NCI-H1092 treated with DMSO at 0.1 percent for 48 hours (cell line): ENCODE measurements around the gene SYNDIG1.

Source experiments
- DNase-seq: peaks from one replicate; lab custom pipeline; 2025; lab: John Stamatoyannopoulos, UW

The SYNDIG1 gene

DNA sequence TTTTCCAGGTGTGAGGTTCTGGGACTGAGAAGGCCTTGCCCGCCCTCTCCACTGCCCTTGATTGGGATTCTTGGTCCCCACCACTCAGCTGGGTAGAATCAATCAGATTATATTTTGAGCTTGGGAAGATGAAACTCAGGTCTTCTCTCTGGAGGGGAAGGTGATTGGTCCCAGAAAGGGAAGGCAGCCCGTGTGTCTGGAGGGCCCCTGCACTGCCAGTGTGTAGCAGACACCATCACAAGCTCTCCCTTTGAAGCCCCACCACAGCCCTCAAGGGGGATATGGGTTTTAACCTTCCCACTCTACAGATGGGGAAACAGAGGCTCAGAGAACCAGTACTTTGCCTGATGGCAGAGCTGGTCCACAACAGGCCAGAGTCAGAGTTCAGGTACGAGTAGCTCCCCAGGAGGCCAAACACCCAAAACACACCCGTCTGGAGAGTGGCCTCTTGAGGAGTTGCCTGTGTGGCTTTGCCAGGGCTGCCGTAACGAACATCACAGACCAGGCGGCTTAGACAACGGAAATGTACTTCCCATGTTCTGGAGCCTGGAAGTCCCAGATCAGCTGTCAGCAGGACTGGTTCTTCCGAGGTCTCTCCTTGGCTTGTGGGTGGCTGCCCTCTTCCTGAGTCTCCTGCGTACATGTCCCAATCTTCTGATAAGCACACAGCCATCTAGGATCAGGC, 205.6 kb downstream of the SYNDIG1 start:
- DNase-seq, result no peak

DNA sequence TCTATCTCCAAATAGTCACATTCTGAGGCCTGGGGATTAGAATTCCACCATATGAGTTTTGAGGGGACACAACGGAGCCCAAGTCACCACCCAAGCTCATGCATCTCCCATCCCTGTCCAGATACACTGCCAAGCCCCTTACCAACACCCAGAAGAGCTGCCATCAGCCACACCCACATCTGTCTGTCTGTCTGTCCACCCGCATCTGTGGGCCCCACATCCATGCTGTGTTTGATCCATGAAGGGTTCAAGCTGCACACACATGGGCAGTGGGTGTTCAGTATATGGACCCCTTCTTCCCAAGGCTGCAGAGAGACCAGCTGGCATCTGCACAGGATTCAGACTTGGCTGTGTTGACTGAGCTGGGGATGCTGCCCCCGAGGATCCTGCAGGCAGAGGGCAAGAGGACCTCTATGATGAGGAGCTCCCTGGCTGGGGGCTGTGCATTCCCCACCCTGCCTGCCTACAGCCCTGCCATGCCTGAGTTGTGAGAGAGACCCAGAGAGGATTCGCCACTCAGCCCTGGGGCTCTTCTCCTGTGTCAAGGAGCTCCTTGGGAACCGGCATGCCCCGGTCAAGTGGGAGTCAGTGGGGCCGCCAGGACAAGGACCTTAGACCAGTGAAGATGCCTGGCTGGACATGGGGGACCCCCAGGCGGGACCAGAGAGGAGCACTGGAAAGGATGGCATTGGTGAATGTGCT, 206.4 kb downstream of the SYNDIG1 start:
- DNase-seq, result no peak

DNA sequence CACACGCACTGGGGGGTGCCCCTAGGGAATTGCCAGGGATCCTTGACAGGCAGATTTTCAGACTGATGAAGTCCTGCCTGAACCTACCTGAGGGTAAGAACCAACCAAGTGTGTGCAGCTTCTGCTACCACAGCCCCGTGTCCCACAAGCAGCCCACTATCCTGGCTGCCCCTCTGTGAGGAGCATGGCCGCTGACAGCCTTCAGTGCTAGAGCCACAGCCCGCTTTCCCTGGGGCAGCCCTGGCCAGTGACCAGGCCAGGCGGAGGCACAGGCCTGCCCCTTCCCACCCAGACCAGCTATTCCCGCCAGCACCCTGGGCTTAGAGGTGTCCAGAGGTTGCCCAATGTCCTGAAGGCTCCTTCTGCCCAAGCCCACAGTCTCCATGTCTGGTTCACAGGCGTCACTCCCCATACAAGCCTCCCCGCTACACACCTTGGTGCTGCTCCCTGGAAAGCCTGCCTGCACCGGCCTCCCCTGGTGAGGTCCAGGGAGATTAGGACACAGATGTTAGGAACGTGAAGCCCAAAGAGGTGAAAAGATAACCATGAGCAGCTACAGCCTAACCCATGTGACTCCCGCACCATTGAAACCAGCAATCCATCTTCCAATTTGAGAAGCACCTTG, 207.0 kb downstream of the SYNDIG1 start:
- no peak for DNase-seq

DNA sequence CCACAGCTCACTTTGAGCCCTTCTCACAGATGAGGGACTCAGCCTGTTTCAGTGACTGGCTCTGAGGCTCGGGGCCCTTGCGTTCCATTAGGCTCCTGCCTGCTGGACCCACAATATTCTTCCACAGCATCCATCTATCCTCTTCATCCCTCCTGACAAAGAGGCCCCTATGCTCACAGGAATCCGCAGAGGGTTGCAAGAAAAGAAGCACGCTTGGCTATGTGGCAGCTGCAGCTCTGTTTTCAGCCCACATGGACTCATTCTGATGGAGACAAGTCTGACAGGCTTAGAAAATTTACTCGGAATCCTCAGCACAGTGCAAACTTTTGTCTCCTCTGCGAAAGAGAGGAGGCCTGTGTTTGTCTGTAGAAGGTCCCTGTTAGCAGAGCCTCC, 207.5 kb downstream of the SYNDIG1 start:
- no peak for DNase-seq

DNA sequence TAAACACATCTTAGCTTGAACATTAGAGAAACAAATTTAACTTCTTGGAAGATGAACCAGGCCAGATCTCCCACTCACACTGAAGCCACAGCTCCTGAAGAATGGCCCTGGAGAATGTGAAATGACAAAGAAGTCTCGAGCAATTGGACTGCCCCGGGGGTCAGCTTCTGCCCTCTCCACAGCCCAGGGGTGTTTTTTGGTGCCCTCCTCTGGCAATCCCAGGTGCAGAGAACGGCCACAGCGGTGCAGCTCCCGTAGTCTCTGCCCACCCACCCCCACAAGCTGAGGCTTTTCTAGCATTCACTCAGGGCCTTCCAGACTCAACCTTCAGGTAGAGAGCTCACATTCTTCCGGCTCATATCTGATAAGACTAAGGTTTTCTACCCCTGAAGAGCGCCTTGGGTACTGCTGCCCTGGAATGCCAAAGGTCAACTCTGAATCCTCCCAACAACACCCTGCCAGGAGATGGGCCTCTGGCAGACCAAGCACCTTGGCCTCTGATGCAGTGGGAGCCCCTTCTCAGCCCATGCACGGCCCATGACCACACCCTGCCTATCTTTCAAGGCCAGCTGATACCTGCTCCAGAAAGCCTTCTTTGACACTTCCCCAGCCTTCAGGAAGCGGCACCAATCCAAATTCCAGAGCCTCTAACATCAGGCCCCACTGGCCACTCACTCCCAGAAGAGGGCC, 208.3 kb downstream of the SYNDIG1 start:
- DNase-seq, result no peak

DNA sequence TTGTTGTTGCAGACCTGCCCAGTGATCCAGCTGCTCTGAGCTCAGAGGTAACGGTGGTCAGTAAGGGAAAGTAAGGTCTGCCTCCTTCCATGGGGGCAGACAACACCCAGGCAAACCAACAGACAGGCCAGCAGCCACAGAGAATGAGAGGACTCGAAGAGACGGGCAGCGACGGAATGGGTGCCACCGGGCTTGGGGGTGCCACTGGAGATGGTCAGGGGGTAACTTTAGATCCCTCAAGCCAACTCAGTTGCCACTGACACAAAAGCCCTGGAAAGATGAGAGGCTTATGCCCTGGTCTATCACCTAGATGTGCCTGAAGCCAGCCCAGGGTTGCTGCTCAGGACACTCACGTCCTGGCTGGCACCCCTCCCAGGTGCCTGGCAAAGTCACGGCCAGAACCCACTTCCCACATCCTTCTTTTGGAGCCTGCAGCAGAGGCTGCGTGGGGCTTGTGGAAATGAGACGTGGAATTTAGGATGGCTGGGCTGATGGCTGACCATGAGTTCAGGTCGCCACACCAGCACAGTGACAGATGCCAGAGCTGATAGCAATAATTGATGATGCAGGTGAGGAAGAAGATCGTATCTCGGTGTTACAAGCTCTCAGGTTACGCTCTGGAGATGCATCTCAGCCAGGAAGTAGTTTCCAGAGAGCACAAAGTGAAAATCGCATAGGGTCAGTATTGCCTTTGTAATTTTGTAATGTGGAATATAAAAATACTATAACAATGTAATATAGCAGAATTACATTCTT, 209.1 kb downstream of the SYNDIG1 start:
- no peak for DNase-seq

DNA sequence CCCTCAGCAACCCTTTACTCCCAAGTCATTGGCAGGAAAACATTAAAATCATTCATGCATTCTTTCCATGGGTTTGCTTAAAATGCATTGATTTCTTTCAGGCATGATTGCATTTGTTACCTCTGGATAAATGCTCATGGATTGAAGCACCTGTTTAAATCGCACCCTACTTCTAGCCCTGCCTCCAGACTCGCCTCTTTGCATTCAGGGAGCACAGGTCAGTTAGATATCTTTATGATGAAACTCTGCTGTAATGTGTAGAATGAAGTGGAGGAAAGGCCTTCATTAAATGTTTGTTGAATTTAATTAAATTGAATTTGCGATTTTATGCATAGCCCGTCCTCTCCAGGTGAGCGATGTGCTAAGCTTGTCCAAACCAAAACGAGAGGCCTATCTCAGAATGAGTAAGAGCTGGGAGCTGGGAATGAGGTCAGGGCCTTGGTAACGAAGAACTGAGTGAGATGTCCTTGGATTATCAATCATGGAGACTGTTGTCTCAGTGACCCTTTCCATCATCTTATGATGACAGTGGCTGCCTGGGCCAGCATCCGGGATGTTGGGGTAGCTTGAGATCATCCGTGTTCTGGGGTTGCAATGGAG, 210.1 kb downstream of the SYNDIG1 start:
- DNase-seq, result no peak

DNA sequence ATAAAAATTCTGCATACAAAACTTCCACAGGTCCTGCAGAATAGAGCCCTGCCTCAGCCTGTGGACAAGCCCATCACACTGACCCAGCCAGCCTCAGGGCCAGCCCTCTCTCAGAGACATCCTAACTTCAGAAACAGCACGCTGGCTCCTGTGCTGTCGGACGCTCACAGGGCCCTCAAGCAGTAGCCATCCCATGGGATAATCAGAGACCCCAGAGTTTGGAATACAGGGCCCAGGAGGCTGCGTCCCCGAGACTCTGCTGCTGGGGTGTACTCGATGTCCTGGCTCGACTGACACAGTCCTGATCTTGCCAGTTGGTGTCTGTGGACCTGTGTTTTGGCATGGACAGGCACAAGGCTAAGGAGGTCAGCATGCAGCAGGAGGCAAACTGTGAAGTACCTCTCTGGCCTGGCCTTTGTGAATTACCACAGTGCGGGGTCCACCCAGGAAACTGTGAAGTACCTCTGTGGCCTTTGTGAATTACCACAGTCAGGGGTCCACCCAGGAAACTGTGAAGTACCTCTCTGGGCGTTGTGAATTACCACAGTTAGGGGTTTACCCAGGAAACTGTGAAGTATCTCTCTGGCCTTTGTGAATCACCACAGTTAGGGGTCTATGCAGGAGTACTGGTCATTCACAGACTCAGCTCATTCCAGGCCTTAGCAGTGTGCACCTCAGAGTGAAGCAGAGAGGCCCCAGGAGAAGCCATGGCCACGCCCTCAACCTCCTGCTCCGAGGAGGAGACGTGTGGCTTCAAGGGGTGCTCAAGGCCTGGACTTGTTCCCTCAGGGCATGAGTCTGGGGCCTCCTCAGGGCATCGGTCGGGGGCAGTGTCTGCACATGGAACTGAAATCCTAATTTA, 212.4 kb downstream of the SYNDIG1 start:
- no peak for DNase-seq

DNA sequence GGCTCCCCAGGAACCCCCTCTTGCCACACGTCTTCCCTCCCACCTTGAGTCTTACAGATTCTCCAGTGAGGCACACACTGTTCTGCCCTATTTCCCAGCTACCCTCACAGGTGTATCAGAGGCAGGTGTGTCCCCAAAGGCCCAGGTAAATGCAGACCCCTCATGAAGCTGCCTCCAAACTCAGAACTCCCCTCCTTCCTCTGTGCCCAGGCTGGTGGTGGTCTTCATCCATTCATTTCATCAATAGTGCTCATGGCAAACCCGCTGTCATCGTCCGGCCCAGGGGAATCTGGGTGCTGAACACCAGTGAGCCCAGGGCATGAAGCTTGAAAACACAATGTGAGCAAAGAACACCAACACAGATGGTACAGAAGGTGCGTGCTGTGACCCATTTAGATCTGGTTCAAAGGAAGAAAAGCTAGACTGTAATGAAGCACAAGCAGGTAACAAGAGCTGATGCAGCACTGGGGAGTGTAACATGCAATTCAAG, 213.1 kb downstream of the SYNDIG1 start:
- DNase-seq, result no peak

DNA sequence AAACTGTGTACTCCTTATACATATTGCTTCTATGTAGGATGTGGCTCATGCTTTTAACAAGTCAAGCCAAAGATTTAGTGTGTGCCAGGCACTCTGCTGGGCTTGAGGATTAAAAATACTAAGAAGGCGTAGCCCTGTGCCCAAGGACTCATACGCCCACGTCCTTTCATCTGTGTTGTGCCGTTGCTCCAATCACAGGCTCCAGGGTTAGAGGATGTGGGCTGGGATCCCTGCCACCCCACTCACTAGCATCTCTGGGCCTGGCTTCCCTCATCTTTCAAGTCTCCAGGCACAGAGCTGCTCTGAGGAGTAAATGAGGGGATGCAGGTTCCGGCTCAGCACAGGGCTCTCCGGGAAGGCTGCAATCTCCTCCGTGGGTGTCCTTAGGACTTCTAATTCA, 214.2 kb downstream of the SYNDIG1 start:
- DNase-seq, result no peak

DNA sequence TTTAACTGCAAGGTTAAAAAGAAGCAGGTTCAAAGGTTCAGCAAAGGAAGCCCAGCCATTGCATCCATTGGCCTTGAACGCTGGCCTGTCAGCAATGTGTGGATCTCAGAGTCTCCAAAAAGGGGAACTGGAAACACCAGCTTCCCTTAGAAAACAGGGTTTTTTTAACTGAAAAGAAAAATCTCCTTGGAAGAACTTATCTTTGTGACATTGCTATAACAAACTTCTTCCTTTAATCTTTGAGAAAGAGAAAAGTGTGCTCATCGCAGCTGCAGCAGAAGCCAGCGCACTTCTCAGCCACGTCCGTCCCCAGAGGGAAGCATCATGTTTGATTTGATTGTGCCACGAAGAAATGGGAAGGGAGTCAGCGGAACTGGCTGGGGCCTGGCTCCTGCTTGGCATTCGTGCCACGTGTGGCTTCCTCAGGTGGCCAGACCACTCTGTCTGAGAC, 215.0 kb downstream of the SYNDIG1 start:
- DNase-seq, result no peak

DNA sequence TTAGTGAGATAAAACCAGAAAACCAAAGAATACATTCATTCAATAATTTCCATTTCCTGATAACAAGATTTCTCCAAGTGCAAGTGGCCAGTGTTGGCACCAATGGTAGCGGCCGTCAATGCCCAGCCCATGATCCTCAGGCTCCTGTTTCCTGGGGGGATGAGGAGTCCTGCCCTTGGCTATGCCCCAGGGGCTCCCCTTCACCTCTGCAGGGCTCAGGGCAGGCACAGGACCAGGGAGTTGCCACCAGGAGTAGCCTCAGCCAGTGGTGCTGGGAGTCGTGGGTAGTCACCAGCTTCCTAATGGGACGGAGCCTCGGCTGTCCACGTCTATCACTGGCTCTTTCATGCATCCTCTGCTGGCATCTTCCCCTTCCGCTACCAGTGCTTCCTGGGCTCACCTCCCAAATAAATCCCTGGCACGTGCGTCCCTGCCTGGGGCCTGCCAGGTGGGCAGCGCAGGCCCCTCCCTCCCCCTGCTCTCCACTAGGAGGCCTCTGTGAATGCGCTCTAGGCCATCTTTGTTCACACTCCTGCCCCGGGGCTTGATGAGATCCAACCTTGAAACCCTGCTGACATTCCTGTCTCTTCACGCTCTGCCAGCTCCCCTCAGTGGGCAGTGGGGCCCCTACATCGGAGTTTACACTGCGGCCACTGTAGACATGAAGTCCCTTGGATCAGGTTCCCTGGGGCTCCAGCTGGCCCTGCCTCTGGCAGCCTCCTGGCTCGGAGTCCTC, 215.7 kb downstream of the SYNDIG1 start:
- DNase-seq, result no peak

DNA sequence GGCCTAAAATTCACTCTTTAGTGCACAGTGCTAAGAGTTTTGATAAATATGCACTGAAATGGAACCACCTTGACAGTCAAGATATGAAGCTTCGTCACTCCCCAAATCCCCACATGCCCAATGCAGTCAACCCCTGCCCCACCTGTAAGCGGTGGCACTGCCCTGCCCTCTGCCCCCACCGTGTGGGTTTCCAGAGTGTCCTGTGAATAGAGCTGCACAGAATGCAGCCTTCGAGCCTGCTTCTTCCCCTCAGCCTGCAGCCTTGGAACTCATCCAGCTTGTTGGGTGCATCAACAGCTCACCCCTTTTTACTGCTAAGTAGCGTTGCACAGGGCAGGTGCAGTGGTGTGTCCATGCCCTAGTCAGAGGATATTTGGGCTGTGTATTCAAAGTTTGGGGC, 216.3 kb downstream of the SYNDIG1 start:
- DNase-seq, result no peak

DNA sequence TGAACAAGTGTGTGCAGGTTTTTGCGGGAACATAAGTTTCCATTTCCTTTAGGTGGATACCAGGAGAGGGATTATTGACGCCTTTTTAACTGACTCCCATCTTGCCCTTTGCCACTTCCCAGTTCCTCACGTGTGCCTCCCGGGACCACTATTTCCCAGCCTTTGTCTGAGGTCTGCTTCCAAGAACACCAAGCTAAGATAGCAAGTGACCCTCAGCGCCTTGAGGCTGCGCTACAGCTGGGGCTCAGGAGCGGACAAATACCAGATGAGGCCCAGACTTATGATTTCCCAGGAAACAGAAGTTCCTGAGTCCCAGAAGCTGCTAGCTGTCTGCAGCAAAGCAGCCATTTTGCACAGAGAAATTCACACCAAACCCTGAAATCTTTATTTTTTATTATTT, 216.7 kb downstream of the SYNDIG1 start:
- no peak for DNase-seq

DNA sequence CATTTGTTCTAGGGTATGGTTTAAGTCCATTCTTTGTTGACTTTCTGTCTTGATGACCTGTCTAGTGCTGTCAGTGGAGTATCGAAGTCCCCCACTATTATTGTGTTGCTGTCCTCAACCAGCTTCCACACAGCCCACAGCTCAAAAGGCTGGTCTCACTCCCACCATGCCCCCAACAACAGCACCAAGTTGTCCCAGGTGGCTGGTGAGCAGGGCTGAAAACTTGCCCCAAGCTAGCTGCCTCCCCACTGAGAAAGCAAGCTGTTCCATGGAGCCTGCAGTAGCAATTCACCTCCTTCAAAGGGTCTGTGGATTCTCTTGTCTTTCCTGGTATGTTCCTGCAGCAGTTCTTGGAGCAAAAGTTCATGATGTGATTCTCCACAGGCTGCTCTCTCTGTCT, 221.0 kb downstream of the SYNDIG1 start:
- no peak for DNase-seq

DNA sequence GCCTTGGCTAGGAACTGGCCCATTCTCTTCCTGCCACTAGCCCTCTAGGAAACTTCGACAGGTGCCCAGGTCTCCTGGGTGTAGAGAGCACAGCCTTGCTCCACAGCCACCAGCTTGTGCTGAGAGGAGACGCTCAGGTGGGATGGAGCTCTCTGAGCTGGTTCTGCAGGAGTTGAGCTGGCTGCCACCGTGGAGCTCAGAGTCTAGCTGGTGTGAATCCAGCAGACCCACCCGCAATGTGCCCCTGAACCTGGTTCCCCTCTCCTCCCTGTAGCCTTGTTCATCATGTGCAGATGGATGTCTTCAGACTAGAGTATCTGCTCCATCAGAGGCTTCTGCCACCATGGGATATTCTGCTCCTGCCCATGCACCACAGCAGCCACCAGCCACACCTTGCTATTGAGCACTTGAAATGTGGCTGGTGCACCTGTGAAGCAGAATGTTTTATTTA, 222.5 kb downstream of the SYNDIG1 start:
- no peak for DNase-seq

DNA sequence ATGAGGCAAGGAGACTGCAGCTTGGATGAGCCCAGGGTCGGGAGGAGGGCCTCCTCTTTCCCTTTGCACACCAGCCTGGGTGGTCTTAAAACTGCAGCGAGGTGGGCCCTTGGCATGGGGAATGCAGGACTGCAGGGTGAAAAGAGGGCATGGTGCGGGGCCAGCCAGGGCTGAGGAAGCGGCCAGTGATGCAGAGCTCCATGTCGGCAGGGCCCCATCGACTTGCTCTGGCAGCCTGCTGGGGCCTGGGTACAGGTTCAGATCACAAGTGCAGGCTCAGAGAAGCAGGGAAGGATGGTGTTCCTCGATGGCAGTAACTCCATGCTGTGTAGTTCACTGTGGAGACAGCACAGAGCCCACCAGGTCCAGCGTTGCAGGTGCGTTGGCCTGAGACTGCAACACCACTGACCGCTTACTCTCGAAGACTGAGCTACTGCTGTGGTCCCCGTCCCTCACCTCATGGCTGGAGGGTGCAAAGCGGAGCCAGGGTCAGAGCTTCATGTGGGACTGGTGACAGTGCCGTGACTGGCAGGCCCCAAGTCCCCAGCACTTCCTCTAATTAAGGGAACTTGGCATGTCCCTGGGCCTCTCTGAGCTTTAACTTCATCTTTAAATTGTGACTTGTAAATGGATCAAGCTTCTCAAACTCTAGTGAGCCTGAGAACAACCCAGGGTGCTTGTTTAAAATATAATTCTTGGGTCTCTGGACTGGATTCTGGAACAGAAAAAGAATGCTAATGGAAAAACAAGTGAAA, 223.2 kb downstream of the SYNDIG1 start:
- DNase-seq, result no peak

DNA sequence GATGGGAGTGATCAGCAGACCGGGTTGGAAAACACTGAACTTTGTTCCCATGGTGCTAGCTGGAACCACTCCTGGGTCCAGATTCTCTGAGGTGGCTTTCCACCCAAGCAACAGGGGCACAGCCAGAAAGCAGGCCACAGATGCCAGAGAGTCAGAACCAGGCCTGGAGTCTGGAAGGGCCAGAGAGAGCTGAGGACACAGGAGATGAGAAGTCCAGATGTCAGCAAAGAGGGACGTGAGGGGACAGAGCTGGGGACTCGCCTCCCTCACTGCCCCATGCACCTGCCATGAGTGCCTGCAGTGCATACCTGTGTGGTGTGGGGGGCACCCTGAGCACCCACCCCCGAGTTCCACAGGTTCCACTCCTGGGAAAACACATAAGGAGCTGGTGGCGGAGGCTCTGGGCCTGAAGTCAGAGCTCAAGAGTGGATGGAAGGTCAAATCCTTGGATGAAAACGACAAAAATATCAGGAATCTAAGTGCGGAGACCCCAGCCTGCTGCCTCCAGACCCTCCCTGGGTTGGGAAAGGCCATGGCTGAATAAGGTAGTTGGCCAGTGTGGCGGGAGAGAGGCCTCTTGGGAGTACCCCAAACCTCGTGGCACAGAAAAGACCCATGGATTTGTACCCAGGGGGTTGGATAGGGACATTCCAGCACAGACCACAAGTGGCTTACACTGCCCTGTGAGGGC, 224.2 kb downstream of the SYNDIG1 start:
- no peak for DNase-seq
